Activated naive CD8-positive, alpha-beta T cell (primary cell): Measurements from ENCODE around the gene LONP1.

Source experiments
- H3K27ac Mint-ChIP-seq: one replicate; pipeline ENCODE4 v1.8.0; 2021; ENCODE audit warnings: mixed read lengths
- H3K27me3 Mint-ChIP-seq: one replicate; pipeline ENCODE4 v1.8.0; 2021; ENCODE audit warnings: mixed read lengths
- H3K36me3 Mint-ChIP-seq: one replicate; pipeline ENCODE4 v1.8.0; 2021; ENCODE audit warnings: mixed read lengths
- H3K4me1 Mint-ChIP-seq: one replicate; pipeline ENCODE4 v1.8.0; 2021; ENCODE audit warnings: low read depth, mixed read lengths
- H3K4me3 Mint-ChIP-seq: one replicate; pipeline ENCODE4 v1.8.0; 2021; ENCODE audit warnings: mild to moderate bottlenecking, mixed read lengths
- H3K9me3 Mint-ChIP-seq: one replicate; pipeline ENCODE4 v1.8.0; 2021; ENCODE audit warnings: low read depth, mixed read lengths

LONP1 gene

DNA sequence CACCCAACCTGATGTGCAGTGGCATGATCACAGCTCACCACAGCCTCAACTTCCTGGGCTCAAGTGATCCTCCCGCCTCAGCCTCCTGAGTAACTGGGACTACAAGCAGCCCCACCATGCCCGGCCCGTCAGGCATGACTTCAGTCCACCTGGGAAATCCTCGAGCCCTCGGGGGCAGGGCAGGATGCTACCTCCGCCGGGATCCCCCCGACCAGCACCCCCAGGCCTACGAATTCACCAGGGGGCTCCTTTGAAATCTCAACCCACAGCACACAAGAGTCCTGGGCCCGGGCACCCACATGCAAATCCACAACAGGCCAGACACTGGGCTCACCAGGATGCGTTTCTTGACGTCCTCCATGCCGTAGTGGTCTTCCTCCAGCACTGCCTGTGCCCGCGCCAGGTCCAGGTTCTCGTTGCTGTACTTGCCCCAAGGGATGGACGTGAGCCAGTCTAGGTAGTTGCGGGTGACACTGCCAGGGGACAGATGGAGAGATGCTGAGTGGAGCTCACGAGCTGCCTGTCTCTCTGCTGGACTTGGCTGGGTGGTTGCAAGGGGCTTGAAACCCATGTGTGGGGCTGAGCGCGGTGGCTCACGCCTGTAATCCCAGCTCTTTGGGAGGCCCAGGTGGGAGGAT, 19.4 kb downstream of the LONP1 start:
- Mint-ChIP-seq H3K36me3 (peaks cover 3% of the 10 kb centered on the region), H3K4me3 (no peak overlapping the region), H3K4me1 (no peaks in the 10 kb centered on the region), H3K27me3 (no peaks in the 10 kb centered on the region), H3K27ac (no peak overlapping the region), H3K9me3 (no peaks in the 10 kb centered on the region)

DNA sequence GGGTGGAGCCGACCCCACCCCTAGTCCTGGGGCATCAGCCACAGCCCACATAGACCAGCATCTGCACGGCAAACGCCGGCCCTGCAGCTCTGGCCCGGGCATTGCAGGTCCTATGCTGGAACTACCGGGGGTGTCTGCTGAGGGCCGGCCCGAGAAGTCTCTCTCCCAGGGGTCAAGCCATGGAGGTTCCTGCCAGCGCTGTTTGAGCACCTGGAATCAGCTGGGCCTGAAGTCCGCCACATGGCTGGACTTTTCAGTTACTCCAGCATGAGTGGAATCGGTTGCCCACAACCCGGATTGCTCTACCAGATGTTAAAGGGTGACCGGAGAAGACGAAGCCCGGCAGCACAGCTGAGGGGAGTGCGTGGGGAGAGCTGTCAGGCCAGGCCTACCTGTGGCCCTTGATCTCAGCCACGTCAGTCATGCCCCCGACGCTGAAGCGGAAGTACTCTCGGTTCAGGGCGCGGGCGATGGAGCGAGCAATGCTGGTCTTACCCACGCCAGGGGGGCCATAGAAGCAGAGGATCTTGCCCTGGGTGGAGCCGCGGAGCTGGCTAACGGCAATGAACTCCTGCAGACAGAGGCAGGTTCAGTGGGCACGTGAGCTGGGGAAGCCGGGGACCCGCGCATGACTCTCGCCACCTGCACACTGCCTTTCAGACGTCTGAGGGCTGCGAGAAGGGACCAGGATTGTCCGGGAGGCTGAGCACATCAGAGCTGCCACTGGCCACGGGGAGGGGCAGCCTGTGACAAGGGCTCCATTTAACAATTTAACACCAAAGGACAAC, 21.1 kb downstream of the LONP1 start:
- Mint-ChIP-seq H3K9me3 (no peaks in the 10 kb centered on the region), H3K36me3 (peaks cover 3% of the 10 kb centered on the region), H3K27ac (no peak overlapping the region), H3K4me3 (no peak overlapping the region), H3K4me1 (no peaks in the 10 kb centered on the region), H3K27me3 (no peaks in the 10 kb centered on the region)

DNA sequence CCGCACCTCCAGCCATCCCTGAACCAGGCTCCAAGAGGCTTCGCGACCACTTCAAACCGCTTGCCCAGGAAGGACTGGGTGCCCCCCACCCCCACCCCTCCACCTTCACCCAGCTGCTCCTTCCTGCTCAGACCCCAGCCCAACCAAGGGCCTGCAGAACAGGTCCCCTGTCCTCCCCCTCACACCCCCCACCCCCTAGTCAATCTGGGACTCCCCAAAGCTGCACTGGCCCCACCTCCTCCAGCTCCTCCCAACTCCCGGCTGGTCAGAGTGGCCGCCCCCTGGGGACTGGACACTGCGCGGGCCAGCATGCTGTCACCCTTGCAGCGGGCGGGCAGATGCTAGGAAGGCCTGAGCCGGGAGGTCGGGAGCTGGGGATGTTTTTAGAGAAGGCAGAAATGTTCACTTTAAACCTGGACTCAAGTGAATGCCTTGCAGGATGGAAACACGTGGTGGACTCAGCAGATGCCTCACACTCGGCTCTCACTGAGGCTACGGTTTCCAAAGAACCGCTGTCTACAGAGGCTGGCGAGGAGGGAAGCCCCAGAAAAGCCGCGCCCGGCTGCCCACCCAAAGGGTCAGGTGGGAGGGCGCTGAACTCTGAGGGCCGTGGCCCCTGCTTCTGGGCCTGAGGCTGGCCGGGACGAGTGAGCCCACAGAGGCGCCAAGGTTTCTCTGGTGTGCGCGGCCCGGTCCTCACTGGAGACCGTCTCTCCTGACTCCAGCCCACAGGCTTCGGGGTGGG, 21.9 kb downstream of the LONP1 start:
- no peaks in the 10 kb centered on the region for H3K4me1 Mint-ChIP-seq
- H3K9me3 Mint-ChIP-seq = no peaks in the 10 kb centered on the region
- H3K27me3 Mint-ChIP-seq = no peaks in the 10 kb centered on the region
- H3K4me3 Mint-ChIP-seq = no peak overlapping the region
- H3K36me3 Mint-ChIP-seq = peaks cover 3% of the 10 kb centered on the region
- no peak overlapping the region for H3K27ac Mint-ChIP-seq

- peaks cover 6% of the 10 kb centered on the region for H3K36me3 Mint-ChIP-seq
- no peaks in the 10 kb centered on the region for H3K9me3 Mint-ChIP-seq
- H3K27me3 Mint-ChIP-seq = no peaks in the 10 kb centered on the region
- peaks cover 4% of the 10 kb centered on the region for H3K4me1 Mint-ChIP-seq
- H3K27ac Mint-ChIP-seq = no peak overlapping the region
- H3K4me3 Mint-ChIP-seq = no peak overlapping the region
These were observed 22.7 kb downstream of the LONP1 start for GRCh38 chr19:5697022-5697889.

DNA sequence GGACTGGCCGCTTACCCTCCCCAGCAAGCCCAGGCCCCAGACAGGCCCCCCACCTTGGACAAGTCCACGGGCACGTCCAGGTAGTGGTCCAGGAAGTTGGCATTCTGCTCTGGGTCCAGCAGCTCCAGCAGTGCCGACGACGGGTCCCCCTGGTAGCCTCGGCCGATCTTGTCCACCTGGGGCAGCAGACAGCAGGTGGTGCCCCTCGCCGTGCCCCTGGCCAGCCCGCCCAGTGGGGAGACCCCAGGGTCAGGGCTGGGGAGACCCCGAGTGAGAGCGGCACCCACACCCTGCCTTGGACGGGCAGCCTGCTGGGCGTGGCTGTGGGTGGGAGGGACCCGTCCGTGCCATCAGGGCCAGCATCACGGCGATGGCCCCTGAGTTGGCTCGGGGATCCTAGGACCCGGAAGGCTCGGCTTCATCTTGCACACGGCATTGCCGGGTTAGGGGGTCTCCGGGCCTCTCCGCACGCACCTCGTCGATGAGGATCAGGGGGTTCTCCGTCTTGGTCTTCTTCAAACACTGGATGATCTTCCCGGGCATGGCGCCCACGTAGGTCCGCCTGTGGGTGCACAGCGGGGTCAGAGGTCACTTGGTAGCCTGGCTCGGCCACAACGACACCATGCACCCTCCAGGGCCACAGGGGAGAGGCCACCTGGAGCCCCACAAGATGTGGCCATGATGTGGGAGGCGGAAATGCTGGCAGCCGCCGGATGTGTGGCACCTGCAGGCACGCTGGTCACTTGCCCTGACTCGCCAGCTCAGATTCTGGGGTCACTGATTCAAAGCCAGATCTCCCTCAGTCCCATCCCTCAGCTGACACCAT, 23.5 kb downstream of the LONP1 start:
- peaks cover 6% of the 10 kb centered on the region for H3K36me3 Mint-ChIP-seq

DNA sequence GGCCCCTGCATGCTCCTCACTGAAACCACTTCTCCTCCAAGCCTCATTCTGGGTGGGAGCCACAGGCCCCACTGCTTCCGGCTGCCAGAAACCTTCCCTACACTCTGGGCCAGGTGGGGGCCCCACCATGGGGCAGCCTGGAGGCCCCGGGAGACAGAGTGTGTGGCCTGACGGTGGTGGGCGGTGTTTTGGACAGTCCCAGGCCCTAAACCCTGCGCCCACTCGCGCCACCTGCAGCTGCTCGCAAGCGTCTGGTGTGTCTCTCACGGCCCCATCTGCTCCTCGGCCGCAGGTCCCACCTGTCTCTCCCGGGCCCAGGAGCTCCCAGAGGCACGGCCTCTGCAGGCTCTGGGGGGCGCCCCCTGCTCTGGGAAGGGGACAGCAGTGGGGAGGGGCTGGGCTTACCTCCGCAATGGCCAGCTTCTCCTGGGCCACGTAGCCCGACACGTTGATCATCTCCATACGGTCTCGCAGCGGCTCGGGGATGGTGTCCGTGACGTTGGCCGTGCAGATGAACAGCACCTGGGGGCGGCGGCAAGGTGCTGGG, 24.2 kb downstream of the LONP1 start:
- Mint-ChIP-seq H3K4me3 (no peak overlapping the region), H3K9me3 (no peaks in the 10 kb centered on the region), H3K4me1 (peaks cover 6% of the 10 kb centered on the region), H3K36me3 (peaks cover 4% of the 10 kb centered on the region), H3K27me3 (no peaks in the 10 kb centered on the region), H3K27ac (no peak overlapping the region)

More for the DNA sequence above, 23.5 kb downstream of the LONP1 start:
- H3K27ac Mint-ChIP-seq = no peak overlapping the region
- H3K4me3 Mint-ChIP-seq = peak overlapping the region; percentile 5
- no peaks in the 10 kb centered on the region for H3K27me3 Mint-ChIP-seq
- H3K9me3 Mint-ChIP-seq = no peaks in the 10 kb centered on the region
- peaks cover 6% of the 10 kb centered on the region for H3K4me1 Mint-ChIP-seq

GRCh38 chr19:5694956-5695648, 24.8 kb downstream of the LONP1 start:
- Mint-ChIP-seq H3K27me3 (no peaks in the 10 kb centered on the region), H3K4me3 (no peak overlapping the region), H3K4me1 (peaks cover 6% of the 10 kb centered on the region), H3K27ac (peak overlapping the region; percentile 28), H3K9me3 (no peaks in the 10 kb centered on the region), H3K36me3 (peaks cover 6% of the 10 kb centered on the region)

DNA sequence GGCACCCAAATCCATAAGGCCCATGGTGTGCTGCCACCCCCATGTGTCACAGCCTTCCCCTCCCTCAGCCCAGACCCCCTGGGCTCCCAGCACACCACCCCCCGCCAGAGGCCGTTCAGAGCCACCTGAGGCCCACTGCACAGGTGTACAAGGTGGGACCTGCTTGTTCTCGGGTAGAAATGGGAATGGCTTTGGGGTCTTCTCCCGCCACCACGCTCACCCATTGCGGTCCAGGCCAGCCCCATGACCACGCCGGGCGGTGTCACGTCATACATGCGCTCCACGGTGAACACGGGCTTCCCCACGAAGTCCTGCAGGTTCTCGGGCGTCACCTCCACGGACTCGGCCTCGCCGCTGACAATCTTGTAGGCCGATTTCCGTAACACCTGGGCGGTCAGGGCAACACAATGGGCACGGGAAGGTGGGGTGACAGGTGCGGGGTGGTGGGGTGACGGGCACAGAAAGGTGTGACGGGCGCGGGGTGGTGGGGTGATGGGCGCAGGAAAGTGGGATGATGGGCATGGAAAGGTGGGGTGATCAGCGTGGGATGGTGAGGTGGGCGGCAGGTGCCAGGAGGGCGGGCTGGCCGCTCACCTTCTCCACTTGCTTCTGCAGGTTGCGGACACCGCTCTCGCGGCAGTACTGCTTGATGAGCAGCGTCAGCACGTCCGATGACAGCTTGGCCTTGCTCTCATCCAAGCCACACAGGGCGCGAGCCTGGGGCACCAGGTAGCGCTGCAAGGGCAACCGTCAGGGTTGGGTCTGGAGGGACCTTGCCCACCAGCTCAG, 25.6 kb downstream of the LONP1 start:
- H3K4me3 Mint-ChIP-seq = no peak overlapping the region
- no peaks in the 10 kb centered on the region for H3K27me3 Mint-ChIP-seq
- H3K4me1 Mint-ChIP-seq = peaks cover 11% of the 10 kb centered on the region
- peaks cover 6% of the 10 kb centered on the region for H3K36me3 Mint-ChIP-seq
- H3K27ac Mint-ChIP-seq = no peak overlapping the region
- H3K9me3 Mint-ChIP-seq = no peaks in the 10 kb centered on the region

DNA sequence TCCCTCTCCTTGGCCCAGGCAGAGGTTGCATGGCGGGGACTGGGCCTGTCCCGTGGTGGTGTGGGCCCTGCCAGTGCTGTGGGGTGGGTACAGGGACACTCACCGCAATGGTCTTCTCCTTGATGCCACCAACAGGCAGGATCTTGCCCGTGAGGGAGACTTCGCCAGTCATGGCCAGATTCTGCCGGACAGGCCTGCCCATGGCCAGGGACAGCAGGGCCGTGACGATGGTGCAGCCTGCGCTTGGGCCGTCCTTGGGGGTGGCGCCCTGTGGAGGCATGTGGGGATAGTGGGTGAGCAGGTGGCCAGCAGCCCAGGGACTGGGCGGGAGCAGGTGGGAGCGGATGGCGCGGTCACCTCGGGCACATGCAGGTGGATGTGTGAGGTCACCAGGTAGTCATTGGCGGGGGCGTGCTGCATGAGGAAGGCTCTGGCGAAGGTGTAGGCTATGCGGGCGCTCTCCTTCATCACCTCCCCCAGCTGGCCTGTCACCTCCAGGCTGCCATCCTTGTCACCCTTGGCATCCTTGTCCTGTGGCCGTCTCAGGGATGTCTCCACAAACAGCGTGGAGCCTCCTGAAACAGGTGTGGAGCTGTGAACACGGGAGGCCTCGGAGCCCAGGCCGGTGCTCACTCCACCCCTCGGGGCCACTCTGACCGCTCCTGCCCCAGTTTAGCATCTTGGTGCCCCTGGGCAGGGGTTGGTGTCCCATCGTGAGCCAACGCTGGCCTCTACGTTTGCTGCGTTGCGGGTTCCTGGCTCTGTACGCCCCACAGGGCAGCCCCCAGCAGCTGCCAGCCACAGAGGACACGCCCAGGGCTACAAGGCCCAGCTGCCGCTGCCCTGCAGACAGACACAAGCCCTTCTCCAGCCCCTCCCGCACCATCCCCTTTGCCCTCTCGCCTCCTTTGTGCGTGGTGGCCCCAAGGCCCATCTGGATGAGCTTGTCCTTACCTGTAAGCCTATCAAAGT, 26.5 kb downstream of the LONP1 start:
- Mint-ChIP-seq H3K27ac (peak overlapping the region; percentile 88), H3K36me3 (peaks cover 6% of the 10 kb centered on the region), H3K4me1 (peaks cover 12% of the 10 kb centered on the region), H3K9me3 (no peaks in the 10 kb centered on the region), H3K27me3 (no peaks in the 10 kb centered on the region), H3K4me3 (peak overlapping the region; percentile 97)

DNA sequence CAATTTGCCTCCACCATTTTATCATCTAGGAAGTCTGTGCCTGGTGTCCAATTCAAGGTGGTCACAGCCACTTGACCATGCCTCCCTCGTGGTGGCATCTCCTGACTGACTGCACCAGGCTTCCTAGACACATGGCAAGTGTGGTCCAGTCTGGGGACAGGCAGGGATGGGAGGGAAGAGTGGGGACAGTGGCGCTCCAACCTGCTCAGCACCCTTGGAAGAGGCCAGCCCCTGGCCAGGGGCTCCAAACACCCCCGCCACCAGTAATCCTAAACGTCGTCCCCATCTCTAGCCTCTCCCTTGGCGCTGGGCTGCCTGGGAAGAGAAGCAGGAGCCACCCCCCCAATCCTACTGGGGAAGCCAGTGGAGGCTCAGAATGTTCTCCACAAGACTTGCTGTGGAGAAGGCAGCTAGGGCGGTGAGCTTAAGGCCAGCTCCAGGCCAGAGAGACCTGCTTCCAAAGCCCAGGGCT, 27.2 kb downstream of the LONP1 start:
- Mint-ChIP-seq H3K27me3 (no peaks in the 10 kb centered on the region), H3K9me3 (no peaks in the 10 kb centered on the region), H3K4me3 (peak overlapping the region; percentile 97), H3K4me1 (peaks cover 16% of the 10 kb centered on the region), H3K36me3 (peaks cover 6% of the 10 kb centered on the region), H3K27ac (peak overlapping the region; percentile 88)

DNA sequence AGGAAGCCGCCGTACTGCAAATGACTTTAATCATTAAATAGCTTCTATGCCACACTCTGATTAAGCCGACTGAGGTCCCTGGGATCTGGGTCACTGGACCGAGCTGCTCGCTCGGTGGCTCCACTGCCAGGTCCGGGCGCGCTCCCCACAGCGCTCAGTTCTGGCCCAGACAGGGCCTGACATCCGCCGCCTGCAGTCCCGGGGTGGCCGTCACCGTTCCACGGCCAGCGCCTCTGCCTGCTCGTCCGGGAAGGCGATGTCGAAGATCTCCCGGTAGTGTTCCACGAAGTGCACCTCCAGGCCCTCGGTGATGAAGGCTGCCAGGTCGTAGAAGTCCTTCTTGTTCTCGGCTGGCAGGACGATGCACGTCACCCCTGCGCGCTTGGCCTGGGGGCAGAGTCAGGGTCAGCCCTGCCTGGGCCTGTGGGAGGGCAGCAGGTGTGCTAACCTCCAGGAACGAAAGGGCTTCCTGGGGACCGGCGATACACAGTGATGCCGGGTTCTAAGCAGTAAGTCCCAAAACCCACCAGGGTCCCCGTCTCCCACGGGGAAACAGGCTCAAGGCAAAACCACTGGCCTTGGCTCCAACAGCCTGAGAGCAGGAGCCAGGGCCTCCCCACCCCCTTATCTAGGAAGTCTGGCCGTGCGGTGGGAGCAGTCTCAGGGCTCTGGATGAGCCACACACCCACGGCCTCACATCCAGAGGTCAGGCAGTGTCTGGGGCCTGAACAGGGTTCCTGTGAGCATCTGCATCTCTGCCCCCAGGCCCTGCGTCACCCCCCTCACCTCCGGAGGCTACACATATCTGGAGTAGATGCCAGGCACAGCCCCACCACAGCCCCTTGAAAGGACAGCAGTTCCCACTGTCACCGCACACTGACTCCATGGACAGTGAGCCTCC, 27.9 kb downstream of the LONP1 start:
- Mint-ChIP-seq H3K4me1 (peaks cover 16% of the 10 kb centered on the region), H3K9me3 (no peaks in the 10 kb centered on the region), H3K27me3 (no peaks in the 10 kb centered on the region), H3K4me3 (peak overlapping the region; percentile 97), H3K36me3 (peaks cover 6% of the 10 kb centered on the region), H3K27ac (peak overlapping the region; percentile 88)
